OCI-LY1 (cell line): Measurements from ENCODE around the gene GRB7.
"Not testable (repeated sequence)": the region's sequence is repeated elsewhere in the genome, so short reads cannot be mapped to it uniquely, and the experiment has no call there.

Experiments used
- H2AFZ ChIP-seq: fragments of 200-600 bp; sonication (generic), shearing (Covaris generic); 2 replicates; pipeline ENCODE4 v1.6.0; 2014; ENCODE audit warnings: antibody characterized with exemption, mild to moderate bottlenecking, low read length
- H3F3A ChIP-seq: fragments of 200-600 bp; sonication (generic), shearing (Covaris generic); 2 replicates; pipeline ENCODE4 v1.6.0; 2014; ENCODE audit warnings: mild to moderate bottlenecking, antibody characterized with exemption, low read length, moderate library complexity; ENCODE audit not compliant: insufficient read depth
- H3K27ac ChIP-seq: fragments of 200-600 bp; sonication (generic); 2 replicates; pipeline ENCODE4 v1.5.1; 2014; ENCODE audit warnings: low read length, mixed run types, mild to moderate bottlenecking, low read depth; ENCODE audit not compliant: poor library complexity, severe bottlenecking
- H3K27me3 ChIP-seq: fragments of 200-600 bp; sonication (generic); 2 replicates; pipeline ENCODE4 v1.6.0; 2014; ENCODE audit warnings: antibody characterized with exemption, mild to moderate bottlenecking, low read length, moderate library complexity; ENCODE audit not compliant: insufficient read depth
- H3K36me3 ChIP-seq: fragments of 200-600 bp; sonication (generic); 2 replicates; pipeline ENCODE4 v1.6.1; 2014; ENCODE audit warnings: mild to moderate bottlenecking, antibody characterized with exemption, low read length, moderate library complexity, mixed read lengths; ENCODE audit not compliant: insufficient read depth
- H3K4me1 ChIP-seq: fragments of 200-600 bp; sonication (generic); 2 replicates; pipeline ENCODE4 v1.5.1; 2014; ENCODE audit warnings: mild to moderate bottlenecking, low read length, moderate library complexity; ENCODE audit not compliant: insufficient read depth, severe bottlenecking
- H3K4me2 ChIP-seq: fragments of 200-600 bp; sonication (generic), shearing (Covaris generic); 2 replicates; pipeline ENCODE4 v1.6.1; 2014; ENCODE audit warnings: low read length
- H3K4me3 ChIP-seq: fragments of 200-600 bp; sonication (generic); 2 replicates; pipeline ENCODE4 v1.5.1; 2014; ENCODE audit warnings: low read length, low read depth, mild to moderate bottlenecking, mixed read lengths; ENCODE audit not compliant: poor library complexity, severe bottlenecking
- H3K79me2 ChIP-seq: fragments of 200-600 bp; shearing (Covaris generic); 2 replicates; pipeline ENCODE4 v1.6.1; 2016; ENCODE audit warnings: mixed run types, low read length, mixed read lengths; ENCODE audit not compliant: insufficient read depth
- H3K9ac ChIP-seq: fragments of 200-600 bp; sonication (generic), shearing (Covaris generic); 2 replicates; pipeline ENCODE4 v1.6.1; 2014; ENCODE audit warnings: mild to moderate bottlenecking, low read length, mixed read lengths
- H3K9me2 ChIP-seq: fragments of 200-600 bp; sonication (generic), shearing (Covaris generic); 2 replicates; pipeline ENCODE4 v1.6.1; 2014; ENCODE audit warnings: low read depth, mild to moderate bottlenecking, low read length, mixed read lengths
- H3K9me3 ChIP-seq: fragments of 200-600 bp; shearing (Covaris generic); 2 replicates; pipeline ENCODE4 v1.6.1; 2014; ENCODE audit warnings: low read length, mixed read lengths
- H4K20me1 ChIP-seq: fragments of 200-600 bp; sonication (generic), shearing (Covaris generic); 2 replicates; pipeline ENCODE4 v1.6.0; 2016; ENCODE audit warnings: mild to moderate bottlenecking, low read length; ENCODE audit not compliant: insufficient read depth
- CTCF ChIP-seq: fragments of 200-600 bp; sonication (generic), shearing (Covaris generic); IDR thresholded peaks from 2 replicates; pipeline ENCODE4 v1.5.1; 2017; ENCODE audit warnings: mild to moderate bottlenecking, antibody characterized with exemption, low read length, moderate library complexity, mixed read lengths
- EZH2 ChIP-seq: fragments of 200-600 bp; sonication (generic), shearing (Covaris generic); IDR thresholded peaks from 2 replicates; pipeline ENCODE4 v1.8.0; 2017; ENCODE audit warnings: borderline replicate concordance, mixed run types, mild to moderate bottlenecking, antibody characterized with exemption, low read length, moderate library complexity, mixed read lengths

The GRB7 gene

DNA sequence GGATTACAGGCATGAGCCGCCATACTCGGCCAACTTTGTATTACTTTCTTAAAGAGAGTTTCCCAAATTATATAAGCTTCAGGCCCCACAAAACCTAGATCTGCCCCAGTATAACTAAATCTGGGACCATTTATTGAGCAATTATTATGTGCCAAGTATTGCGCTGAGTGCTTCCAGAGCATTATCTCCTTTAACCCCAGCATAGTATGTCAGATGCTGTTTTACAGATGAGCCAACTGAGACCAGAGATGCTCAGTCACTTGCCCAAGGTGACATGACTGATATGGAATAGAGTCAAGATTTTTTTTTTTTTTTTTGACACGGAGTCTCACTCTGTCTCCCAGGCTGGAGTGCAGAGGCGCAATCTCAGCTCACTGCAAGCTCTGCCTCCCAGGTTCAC, 39.8 kb upstream of the GRB7 start:
- Histone ChIP-seq H2AFZ (no peak overlapping the region), H3K9me3 (no peaks in the 10 kb centered on the region), H3K9ac (no peak overlapping the region), H3K27me3 (no peaks in the 10 kb centered on the region), H3K4me2 (no peak overlapping the region), H3K4me3 (no peak overlapping the region), H3F3A (no peaks in the 10 kb centered on the region), H3K36me3 (no peaks in the 10 kb centered on the region; the same call in 1 of the 2 replicates), H3K79me2 (no peaks in the 10 kb centered on the region), H3K27ac (no peak overlapping the region), H4K20me1 (no peaks in the 10 kb centered on the region), H3K4me1 (no peaks in the 10 kb centered on the region), H3K9me2 (no peaks in the 10 kb centered on the region)
- TF ChIP-seq CTCF (no peak), EZH2 (no peak)

GRCh38 chr17:39699157-39699817, 38.5 kb upstream of the GRB7 start:
- not testable (repeated sequence) for H3K4me3 ChIP-seq, H3K36me3 ChIP-seq, H3F3A ChIP-seq, H3K9me3 ChIP-seq, H3K27ac ChIP-seq, H3K9me2 ChIP-seq, H3K4me2 ChIP-seq, H3K4me1 ChIP-seq, H3K27me3 ChIP-seq, H2AFZ ChIP-seq, H4K20me1 ChIP-seq, H3K9ac ChIP-seq, H3K79me2 ChIP-seq

DNA sequence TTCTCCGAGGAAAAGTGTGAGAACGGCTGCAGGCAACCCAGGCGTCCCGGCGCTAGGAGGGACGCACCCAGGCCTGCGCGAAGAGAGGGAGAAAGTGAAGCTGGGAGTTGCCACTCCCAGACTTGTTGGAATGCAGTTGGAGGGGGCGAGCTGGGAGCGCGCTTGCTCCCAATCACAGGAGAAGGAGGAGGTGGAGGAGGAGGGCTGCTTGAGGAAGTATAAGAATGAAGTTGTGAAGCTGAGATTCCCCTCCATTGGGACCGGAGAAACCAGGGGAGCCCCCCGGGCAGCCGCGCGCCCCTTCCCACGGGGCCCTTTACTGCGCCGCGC, 38.0 kb upstream of the GRB7 start, which contains the start of gene ERBB2:
ERBB2 (plus strand) TSS at position 247 of the 330 bp plus-strand sequence. CDS start 175 bp downstream, outside the sequence.
- no peak within 1 kb of the TSS for H3K4me3 ChIP-seq
- no peak for TF ChIP-seq EZH2
- no peak for TF ChIP-seq CTCF
- H4K20me1 ChIP-seq = no peaks in the 10 kb centered on the region
- H3K9me3 ChIP-seq = no peaks in the 10 kb centered on the region
- no peaks in the 10 kb centered on the region for H3F3A ChIP-seq
- H3K27me3 ChIP-seq = no peaks in the 10 kb centered on the region
- no peaks in the 10 kb centered on the region for H3K79me2 ChIP-seq
- H2AFZ ChIP-seq = no peak within 1 kb of the TSS
- no peak within 1 kb of the TSS for H3K9ac ChIP-seq
- no peaks in the 10 kb centered on the region; the same call in 1 of the 2 replicates for H3K36me3 ChIP-seq
- no peaks in the 10 kb centered on the region for H3K9me2 ChIP-seq
- no peaks in the 10 kb centered on the region for H3K4me1 ChIP-seq
- H3K27ac ChIP-seq = no peak within 1 kb of the TSS
- no peak within 1 kb of the TSS for H3K4me2 ChIP-seq
